GM10847 (cell line): Measurements from ENCODE around the gene NAGPA.

ENCODE experiments used
- POLR2A ChIP-seq: IDR thresholded peaks from 2 replicates; pipeline ENCODE4 v1.6.1; 2011; ENCODE audit not compliant: insufficient read length; ENCODE audit errors: extremely low read depth

Gene NAGPA

GRCh38 chr16:5064915-5065314, 31.2 kb upstream of the NAGPA start:
- TF ChIP-seq POLR2A, result no peak

GRCh38 chr16:5062790-5063765, 29.3 kb upstream of the NAGPA start:
- no peak for TF ChIP-seq POLR2A

- no peak for TF ChIP-seq POLR2A
Observed at GRCh38 chr16:5062051-5062450, 28.3 kb upstream of the NAGPA start.

GRCh38 chr16:5060073-5060641, 26.4 kb upstream of the NAGPA start:
- TF ChIP-seq POLR2A, result no peak

DNA sequence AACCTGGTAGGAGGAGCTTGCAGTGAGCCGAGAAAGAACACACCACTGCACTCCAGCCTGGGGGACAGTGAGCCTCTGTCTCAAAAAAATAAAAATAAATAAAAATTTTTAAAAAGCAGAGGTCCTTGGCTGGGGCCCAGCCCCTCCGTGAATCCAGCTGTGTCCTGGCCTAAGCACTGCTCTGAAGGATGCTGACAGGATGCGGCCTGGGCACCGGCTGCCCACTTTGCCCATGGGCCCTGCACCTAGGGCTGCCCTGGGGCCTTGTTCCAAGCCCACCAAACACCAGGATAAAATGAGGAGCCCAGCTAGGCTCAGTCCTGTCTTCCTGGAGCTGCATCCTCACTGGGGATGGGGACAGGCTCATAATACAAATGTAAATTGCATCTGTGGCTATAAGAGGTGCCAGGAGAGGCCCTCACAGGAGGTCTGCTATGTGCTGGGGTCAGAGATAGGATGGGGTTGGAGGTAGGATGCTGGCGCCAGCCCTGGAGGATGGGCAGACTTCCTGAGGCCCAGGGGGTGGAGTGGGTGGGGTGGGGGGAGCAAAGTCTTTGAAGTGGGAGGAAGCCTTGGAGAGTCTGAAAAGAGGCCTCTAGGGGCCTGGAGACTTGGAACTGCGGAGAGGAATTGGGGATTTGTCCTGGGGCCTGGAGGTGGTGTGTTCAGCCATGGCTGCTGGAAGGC, 25.8 kb upstream of the NAGPA start:
- TF ChIP-seq POLR2A, result no peak

- TF ChIP-seq POLR2A, result no peak
Observed at GRCh38 chr16:5058476-5058875, 24.7 kb upstream of the NAGPA start.

- TF ChIP-seq POLR2A, result no peak
Observed at GRCh38 chr16:5056352-5056751, 22.6 kb upstream of the NAGPA start.

DNA sequence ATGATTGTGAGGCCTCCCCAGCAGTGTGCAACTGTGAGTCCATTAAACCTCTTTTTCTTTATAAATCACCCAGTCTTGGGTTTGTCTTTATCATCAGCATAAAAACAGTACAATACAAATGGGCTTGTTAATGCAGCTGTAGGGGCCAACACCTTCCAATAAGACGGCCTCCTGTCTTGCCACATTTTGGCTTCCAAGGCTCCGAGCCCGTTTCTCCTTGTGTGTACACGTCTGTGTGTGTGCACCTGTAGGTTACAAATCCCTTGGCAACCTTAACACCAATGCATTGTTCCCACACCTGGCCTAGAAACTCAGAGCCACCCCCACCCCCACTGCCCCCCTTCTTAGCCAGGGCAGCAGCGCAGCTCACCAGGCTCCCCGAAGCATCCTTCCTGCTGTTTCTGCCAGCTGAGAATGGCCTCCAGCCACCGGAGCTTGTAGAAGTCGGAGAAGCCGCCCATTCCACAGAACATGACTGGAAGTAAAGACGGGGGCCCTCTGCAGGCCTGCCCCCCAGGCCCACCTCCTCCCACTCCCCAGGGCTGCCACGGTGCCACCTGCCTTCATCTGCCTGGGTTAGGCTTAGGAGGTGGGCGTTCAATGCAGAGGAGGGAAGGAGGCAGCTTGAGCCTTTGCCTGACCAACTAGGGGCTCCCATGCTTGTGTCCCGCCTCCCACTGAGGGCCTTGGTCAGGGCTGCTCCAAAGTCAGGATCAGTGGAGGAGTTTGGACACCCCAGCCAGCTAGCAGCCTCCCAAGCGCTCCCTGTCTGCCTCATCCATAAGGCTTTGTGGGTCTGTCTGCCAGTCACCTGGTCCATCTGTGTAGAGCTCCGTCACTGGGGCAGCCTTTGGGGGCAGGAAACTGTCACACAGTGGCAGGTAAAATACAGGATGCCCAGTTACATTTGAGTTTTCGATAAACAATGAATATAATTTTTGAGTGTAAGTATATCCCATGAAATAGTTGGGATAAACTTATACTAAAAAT, 21.4 kb upstream of the NAGPA start:
- no peak for TF ChIP-seq POLR2A

DNA sequence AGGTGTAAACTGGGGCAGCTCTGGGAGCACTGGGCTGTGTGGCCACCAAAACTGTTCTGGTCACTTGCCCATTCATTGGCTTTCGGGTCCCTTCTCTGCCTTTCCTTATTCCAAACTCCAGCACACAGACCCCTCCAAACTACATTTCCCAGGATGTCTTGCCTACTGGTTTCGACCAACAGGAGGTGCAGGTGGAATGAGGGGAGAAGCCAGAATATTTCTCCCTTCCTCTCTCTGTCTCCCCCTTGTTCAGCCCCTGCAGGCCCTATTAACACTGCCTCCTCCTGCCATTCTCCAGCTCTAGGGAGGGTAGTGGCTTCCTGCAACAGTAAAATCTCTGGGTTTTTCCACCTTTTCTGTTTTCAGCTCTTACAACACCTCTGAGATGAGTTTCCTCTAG, 13.2 kb upstream of the NAGPA start:
- TF ChIP-seq POLR2A, result no peak

DNA sequence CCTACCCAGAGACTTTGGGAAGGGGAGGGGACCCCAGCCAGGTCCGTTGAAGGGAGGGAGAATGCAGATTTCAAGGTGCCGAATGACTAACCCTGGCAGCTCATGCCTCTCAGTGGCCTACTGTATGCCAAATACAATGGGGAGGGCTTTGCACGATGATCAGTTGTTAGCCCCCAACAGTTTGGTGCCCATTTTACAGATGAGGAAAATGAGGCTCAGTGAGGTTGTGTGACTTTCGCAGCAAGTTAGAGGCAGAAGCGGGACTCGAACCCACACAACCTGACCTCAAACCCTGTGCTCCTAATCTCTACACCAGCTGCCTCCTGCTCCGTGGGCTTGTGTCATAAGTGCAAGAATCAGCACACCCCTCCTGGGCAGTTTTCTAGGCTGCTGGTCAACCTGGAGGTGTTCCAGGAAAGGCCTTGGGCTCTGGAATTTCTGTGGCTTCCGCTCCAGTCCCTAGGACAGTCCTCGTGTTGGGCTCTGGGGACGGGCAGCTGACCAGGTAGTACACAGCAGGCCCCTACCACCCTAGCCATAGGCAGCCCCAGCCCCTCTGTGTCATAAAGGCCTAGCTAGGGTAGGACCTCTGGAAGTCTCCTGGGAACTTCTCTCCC, 11.9 kb upstream of the NAGPA start:
- no peak for TF ChIP-seq POLR2A

GRCh38 chr16:5044011-5044540, 10.3 kb upstream of the NAGPA start:
- TF ChIP-seq POLR2A, result no peak

DNA sequence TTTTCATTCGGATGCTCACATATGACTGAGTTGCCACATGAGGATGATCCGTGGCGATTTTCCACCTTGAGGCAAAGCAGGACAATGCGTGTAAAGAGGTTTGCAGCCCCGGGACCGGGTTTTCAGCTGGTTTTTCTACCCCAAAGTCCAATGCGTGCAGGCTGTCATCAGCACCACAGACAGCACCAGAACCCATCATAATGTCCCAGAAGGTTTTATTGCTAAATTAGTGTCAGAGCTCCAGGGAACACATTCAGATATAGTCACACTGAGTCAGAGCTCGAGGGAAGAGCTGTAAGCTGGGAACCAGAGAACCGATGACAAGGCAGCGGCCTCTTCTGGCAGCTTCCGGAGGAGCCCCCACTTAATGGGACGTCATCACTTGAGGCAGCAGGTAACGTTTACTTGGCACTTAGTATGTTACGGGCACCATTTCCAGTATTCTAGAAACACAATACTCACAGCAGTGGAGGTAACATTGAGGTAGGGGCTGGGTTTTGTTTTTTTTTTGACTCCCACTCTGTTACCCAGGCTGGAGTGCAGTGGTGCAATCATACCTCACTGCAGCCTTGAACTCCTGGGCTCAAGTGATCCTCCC, 8.9 kb upstream of the NAGPA start:
- TF ChIP-seq POLR2A, result no peak

GRCh38 chr16:5041600-5042133, 7.9 kb upstream of the NAGPA start:
- no peak for TF ChIP-seq POLR2A

DNA sequence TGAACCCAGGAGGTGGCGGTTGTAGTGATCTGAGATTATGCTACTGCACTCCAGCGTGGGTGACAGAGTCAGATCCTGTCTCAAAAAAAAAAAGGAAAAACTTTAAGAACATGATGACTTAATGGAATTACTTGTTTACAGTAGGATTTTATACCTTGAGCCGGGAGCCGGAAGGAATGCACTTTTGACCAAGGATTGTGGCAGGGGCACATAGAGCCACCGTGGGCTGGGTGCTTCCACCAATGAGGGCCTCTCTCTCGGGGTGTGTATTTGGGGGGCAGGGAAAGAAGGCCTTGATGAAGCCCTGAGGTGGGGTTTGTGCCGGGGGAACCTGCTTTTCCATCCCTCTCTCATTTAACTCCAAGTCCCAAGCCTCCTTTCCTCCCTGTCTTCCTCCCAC, 6.7 kb upstream of the NAGPA start:
- TF ChIP-seq POLR2A, result no peak
